Breast epithelium (tissue), 4 donors: Measurements from ENCODE around the gene MTF2. TPM values are rescaled to one million over a fixed set of nuclear protein-coding genes. Genes with fewer than 3 reads are reported as not detected.

Experiments
- DNase-seq, 2 donors: peaks; one replicate each; pipeline ENCODE4 v3.0.0-alpha.2; 2019; ENCODE audit warnings: low spot score in 2 of 2
- H3K27ac ChIP-seq, 2 donors: fragments of 200-600 bp; sonication (generic) in 1 of 2; one replicate each; pipeline ENCODE4 v1.5.1; 2016 to 2019; ENCODE audit warnings: mild to moderate bottlenecking in 1 of 2
- H3K27me3 ChIP-seq, 2 donors: fragments of 200-600 bp; sonication (generic) in 1 of 2; one replicate each; pipeline versions ENCODE4 v1.5.1 to v1.6.0; 2017 to 2019; ENCODE audit warnings: control low read depth in 1 of 2, mild to moderate bottlenecking in 1 of 2
- H3K36me3 ChIP-seq: fragments of 200-600 bp; one replicate; pipeline ENCODE4 v1.5.1; 2019
- H3K4me1 ChIP-seq, 2 donors: fragments of 200-600 bp; sonication (generic); one replicate each; pipeline ENCODE4 v1.5.1; 2016 to 2019; ENCODE audit warnings: control low read depth in 1 of 2
- H3K4me3 ChIP-seq, 3 donors: fragments of 200-600 bp; sonication (generic); 1 replicate in 2 of 3; 2 replicates in 1 of 3; pipeline ENCODE4 v1.5.1; 2016 to 2019; ENCODE audit warnings: mild to moderate bottlenecking in 3 of 3, moderate library complexity in 2 of 3
- H3K9me3 ChIP-seq, 2 donors: fragments of 200-600 bp; sonication (generic) in 1 of 2; one replicate each; pipeline ENCODE4 v1.5.1; 2016 to 2019; ENCODE audit warnings: control low read depth in 1 of 2
- POLR2A ChIP-seq: fragments of 450-650 bp; IDR thresholded peaks from one replicate; pipeline ENCODE4 v1.6.1; 2016; ENCODE audit warnings: antibody characterized with exemption, mild to moderate bottlenecking, moderate library complexity
- POLR2AphosphoS5 ChIP-seq, 3 donors: sonication (generic); formaldehyde crosslinking; IDR thresholded peaks; one replicate each; pipeline ENCODE4 v1.6.1; 2017; ENCODE audit warnings: antibody characterized with exemption in 3 of 3
- intact Hi-C: fragments of 100-400 bp; cut with DNase I; formaldehyde crosslinking; loops from one replicate; pipeline ENCODE4 v1.15.1; 2023; ENCODE audit warnings: low total_unique reads
- total RNA-seq, 3 donors: library from RNA; depleted of rRNA; stranded (reverse); fragments of >200 nt; gene quantifications; one replicate each; pipeline ENCODE4 v1.1.0, GENCODE V29; 2016
- TF ChIP-seq, protein P1 (sequence below), 3 donors: fragments of 450-650 bp; IDR thresholded peaks; one replicate each; pipeline ENCODE4 v1.5.1; 2016 to 2017; ENCODE audit warnings: antibody characterized with exemption in 3 of 3, mild to moderate bottlenecking in 3 of 3, moderate library complexity in 3 of 3

Gene MTF2
- total RNA-seq, 3 donors from 2014 or later = 11.0 to 37.9 (median 32.1) TPM

DNA sequence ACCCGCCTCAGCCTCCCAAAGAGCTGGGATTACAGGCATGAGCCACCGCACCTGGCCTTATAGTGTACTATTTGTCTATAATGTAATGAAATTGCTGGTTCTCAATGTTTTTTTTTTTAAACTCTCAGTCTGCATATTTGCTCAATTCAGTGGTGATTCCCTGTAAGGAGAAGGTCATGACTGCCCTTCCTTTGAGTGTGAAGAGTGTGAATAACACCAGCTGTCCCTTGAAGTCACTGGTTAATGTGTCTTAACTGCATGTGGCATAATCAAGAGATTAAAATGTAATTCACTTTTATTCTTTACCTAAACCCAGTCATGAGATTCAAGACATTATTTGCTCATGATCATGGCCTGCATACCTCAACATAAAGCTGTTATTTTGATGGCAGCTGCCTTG lies 30.5 kb downstream of the MTF2 start:
- no peaks in the 10 kb centered on the region for H3K9me3 ChIP-seq

DNA sequence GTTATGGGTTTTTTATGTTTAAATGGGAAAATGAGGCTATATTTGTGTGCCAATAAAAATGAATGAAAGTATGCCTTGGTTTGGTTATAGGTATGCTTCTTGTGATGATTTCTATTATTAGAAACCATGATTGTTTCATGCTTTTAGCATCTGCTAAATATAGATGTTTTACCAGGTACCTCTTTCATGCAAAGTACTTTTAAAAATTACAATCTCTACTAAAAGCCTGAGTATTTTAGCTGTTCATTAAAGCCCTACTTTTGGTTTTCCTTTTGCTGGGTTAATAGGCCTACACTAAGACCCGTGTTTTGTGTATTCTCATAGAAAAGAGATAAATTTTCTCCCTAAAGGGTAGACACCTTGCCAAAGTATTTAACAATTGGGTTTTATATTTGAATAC lies 32.0 kb downstream of the MTF2 start:
- no peak overlapping the region for H3K4me3 ChIP-seq
- no peaks in the 10 kb centered on the region for H3K27me3 ChIP-seq
- no peaks in the 10 kb centered on the region for H3K9me3 ChIP-seq
- no peak for DNase-seq
- no peak overlapping the region for H3K27ac ChIP-seq
- no peaks in the 10 kb centered on the region for H3K36me3 ChIP-seq
- TF ChIP-seq POLR2AphosphoS5 (IDR thresholded peaks at IDR 0.05) = no peak
- TF ChIP-seq, protein P1, sequence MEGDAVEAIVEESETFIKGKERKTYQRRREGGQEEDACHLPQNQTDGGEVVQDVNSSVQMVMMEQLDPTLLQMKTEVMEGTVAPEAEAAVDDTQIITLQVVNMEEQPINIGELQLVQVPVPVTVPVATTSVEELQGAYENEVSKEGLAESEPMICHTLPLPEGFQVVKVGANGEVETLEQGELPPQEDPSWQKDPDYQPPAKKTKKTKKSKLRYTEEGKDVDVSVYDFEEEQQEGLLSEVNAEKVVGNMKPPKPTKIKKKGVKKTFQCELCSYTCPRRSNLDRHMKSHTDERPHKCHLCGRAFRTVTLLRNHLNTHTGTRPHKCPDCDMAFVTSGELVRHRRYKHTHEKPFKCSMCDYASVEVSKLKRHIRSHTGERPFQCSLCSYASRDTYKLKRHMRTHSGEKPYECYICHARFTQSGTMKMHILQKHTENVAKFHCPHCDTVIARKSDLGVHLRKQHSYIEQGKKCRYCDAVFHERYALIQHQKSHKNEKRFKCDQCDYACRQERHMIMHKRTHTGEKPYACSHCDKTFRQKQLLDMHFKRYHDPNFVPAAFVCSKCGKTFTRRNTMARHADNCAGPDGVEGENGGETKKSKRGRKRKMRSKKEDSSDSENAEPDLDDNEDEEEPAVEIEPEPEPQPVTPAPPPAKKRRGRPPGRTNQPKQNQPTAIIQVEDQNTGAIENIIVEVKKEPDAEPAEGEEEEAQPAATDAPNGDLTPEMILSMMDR (IDR thresholded peaks at IDR 0.05) = no peak
- TF ChIP-seq POLR2A = no peak
- no peaks in the 10 kb centered on the region for H3K4me1 ChIP-seq
- intact Hi-C loops = no loop called here

More for the DNA sequence above, 30.5 kb downstream of the MTF2 start:
- Histone ChIP-seq H3K4me3 (no peak overlapping the region), H3K27ac (no peak overlapping the region), H3K36me3 (no peaks in the 10 kb centered on the region), H3K4me1 (no peaks in the 10 kb centered on the region), H3K27me3 (no peaks in the 10 kb centered on the region)
- TF ChIP-seq POLR2A (no peak), POLR2AphosphoS5 (IDR thresholded peaks at IDR 0.05) (no peak)
- TF ChIP-seq, protein P1 (IDR thresholded peaks at IDR 0.05) = no peak
- intact Hi-C loops = no loop called here
- no peak for DNase-seq

DNA sequence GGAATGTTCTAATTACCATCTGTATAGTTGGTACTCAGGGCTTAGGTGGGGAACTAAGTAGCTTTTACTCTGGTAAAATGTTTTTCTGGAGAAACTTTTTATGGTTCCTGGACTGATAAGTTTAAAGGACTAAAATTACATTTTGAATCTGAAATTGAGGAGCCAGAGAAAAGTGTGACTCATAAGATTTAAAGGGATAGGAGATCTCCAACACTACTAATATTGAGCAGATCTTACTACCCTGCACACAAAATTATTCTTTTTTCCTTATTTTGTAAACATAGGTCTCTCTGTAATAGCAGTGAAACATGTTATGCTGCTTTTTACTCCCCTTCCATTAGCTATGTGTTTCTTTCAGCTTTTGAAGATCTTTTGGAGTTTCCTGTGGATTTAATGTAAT lies 32.5 kb downstream of the MTF2 start:
- TF ChIP-seq, protein P1 (IDR thresholded peaks at IDR 0.05) = no peak
- Histone ChIP-seq H3K4me1 (no peaks in the 10 kb centered on the region), H3K27ac (no peak overlapping the region), H3K36me3 (no peaks in the 10 kb centered on the region), H3K4me3 (no peak overlapping the region), H3K9me3 (no peaks in the 10 kb centered on the region), H3K27me3 (no peaks in the 10 kb centered on the region)
- intact Hi-C loops = no loop called here
- no peak for DNase-seq

DNA sequence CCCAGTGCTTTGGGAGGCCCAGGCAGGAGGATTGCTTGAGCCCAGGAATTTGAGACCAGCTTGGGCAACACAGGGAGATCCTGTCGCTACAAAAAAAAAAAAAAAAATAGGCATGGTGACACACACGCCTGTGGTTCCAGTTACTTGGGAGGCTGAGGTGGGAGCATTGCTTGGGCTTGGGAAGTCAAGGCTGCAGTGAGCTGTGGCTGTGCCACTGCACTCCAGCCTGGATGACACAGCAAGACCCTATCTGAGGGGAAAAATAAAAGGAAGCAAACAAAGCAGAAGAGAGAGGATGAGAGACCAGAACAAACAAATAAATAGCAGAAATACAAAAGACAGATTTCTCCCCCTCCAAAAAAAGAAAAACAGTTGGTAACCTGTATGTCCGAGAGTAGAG lies 34.0 kb downstream of the MTF2 start:
- no peaks in the 10 kb centered on the region for H3K36me3 ChIP-seq
- DNase-seq = no peak
- TF ChIP-seq, protein P1 (IDR thresholded peaks at IDR 0.05) = no peak
- TF ChIP-seq POLR2A = no peak
- H3K9me3 ChIP-seq = no peaks in the 10 kb centered on the region
- H3K27ac ChIP-seq = no peak overlapping the region
- intact Hi-C loops = no loop called here
- no peak overlapping the region for H3K4me3 ChIP-seq
- no peaks in the 10 kb centered on the region for H3K4me1 ChIP-seq
- H3K27me3 ChIP-seq = no peaks in the 10 kb centered on the region

DNA sequence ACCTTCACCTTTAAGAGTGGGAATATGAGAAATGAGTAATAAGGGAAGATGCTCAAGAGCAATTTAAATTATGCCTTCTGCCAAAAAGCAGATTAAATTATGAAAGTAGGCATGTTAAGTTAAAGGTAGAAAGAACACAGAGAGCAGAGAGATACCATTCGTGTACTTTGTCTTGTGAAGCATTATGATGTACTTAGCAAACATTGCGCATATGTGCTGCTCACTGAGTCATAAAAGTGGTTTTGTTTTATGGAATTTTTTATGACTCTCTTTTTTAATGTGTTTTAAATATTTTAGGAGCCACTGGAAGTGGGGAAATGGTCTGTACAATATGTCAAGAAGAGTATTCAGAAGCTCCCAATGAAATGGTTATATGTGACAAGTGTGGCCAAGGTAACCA lies 35.3 kb downstream of the MTF2 start:
- intact Hi-C loops = no loop called here
- H3K4me3 ChIP-seq = no peak overlapping the region
- no peak for DNase-seq
- no peak overlapping the region for H3K27ac ChIP-seq
- H3K4me1 ChIP-seq = no peaks in the 10 kb centered on the region
- H3K36me3 ChIP-seq = no peaks in the 10 kb centered on the region
- TF ChIP-seq POLR2A = no peak
- TF ChIP-seq POLR2AphosphoS5 (IDR thresholded peaks at IDR 0.05) = no peak
- TF ChIP-seq, protein P1 (IDR thresholded peaks at IDR 0.05) = no peak
- no peaks in the 10 kb centered on the region for H3K9me3 ChIP-seq
- H3K27me3 ChIP-seq = no peaks in the 10 kb centered on the region
